GM12878 (cell line): ENCODE data around the gene CYTL1. TPM values are rescaled to one million over a fixed set of nuclear protein-coding genes. Genes with fewer than 3 reads are reported as not detected.

Source experiments
- ATAC-seq: fragments of 200-7000 bp; cut with Tn5 transposase; 3 replicates; pipeline ENCODE4 v1.9.1; 2020; ENCODE audit warnings: mild to moderate bottlenecking, moderate library complexity
- BruUV-seq: library from RNA; stranded (reverse); fragments of 400-500 nt; replicated peaks from 2 replicates; lab custom pipeline; 2021; lab: Mats Ljungman, UMichigan
- CTCF ChIA-PET: fragments of 300-600 bp; sonication (Branson Sonifier 250); formaldehyde crosslinking; extraction: SDS; loops from one replicate; lab custom pipeline; 2021; ENCODE audit warnings: inconsistent platforms; lab: Yijun Ruan, JAX
- POLR2A ChIA-PET: fragments of 350-600 bp; formaldehyde crosslinking; extraction: SDS; loops from one replicate; lab custom pipeline; 2021; ENCODE audit warnings: inconsistent platforms; lab: Charles Lee
- RAD21 ChIA-PET: fragments of 300-600 bp; sonication (Branson Sonifier 250); formaldehyde crosslinking; loops from one replicate; lab custom pipeline; 2023; ENCODE audit warnings: antibody characterized with exemption; ENCODE audit not compliant: unreplicated experiment; lab: Charles Lee
- SMC1A ChIA-PET: fragments of 300-600 bp; sonication (Branson Sonifier 250); formaldehyde crosslinking; loops from one replicate; lab custom pipeline; 2023; ENCODE audit not compliant: unreplicated experiment, uncharacterized antibody; lab: Charles Lee
- DNase-seq: peaks from one replicate; pipeline ENCODE4 v3.0.0-alpha.2; 2011; ENCODE audit warnings: low read depth, low spot score
- FAIRE-seq: peaks from 3 replicates; lab custom pipeline; 2011; peaks lifted over from hg19 to GRCh38; lab: Jason Lieb, UNC
- H2AFZ ChIP-seq: 2 replicates; pipeline ENCODE4 v1.6.0; 2011; ENCODE audit warnings: low read depth, low read length, control low read depth; ENCODE audit not compliant: control insufficient read depth
- H3K27ac ChIP-seq: 2 replicates; pipeline ENCODE4 v1.5.1; 2011; ENCODE audit warnings: control low read depth; ENCODE audit not compliant: control insufficient read depth, insufficient read depth
- H3K27me3 ChIP-seq, 2 experiments: replicated peaks in 1 of 2; 2 replicates each; pipeline versions ENCODE4 v1.6.0 to v1.6.1; 2011; ENCODE audit warnings: low read length in 1 of 2; ENCODE audit not compliant: control insufficient read depth in 2 of 2, insufficient read depth in 2 of 2
- H3K36me3 ChIP-seq, 2 experiments: 2 replicates each; pipeline ENCODE4 v1.5.1; 2011; ENCODE audit warnings: low read length in 1 of 2; ENCODE audit not compliant: control insufficient read depth in 2 of 2, insufficient read depth in 2 of 2
- H3K4me1 ChIP-seq: 2 replicates; pipeline ENCODE4 v1.6.1; 2011; ENCODE audit warnings: mild to moderate bottlenecking, low read length, moderate library complexity, mixed read lengths; ENCODE audit not compliant: control insufficient read depth, insufficient read depth
- H3K4me2 ChIP-seq: 2 replicates; pipeline ENCODE4 v1.6.0; 2011; ENCODE audit warnings: control low read depth; ENCODE audit not compliant: control insufficient read depth, insufficient read depth
- H3K4me3 ChIP-seq: fragments of 200-600 bp; sonication (generic); 2 replicates; pipeline ENCODE4 v1.5.1; 2016
- H3K79me2 ChIP-seq: 2 replicates; pipeline ENCODE4 v1.6.0; 2011; ENCODE audit warnings: low read length; ENCODE audit not compliant: control insufficient read depth, insufficient read depth
- H3K9ac ChIP-seq: 2 replicates; pipeline ENCODE4 v1.8.0; 2011; ENCODE audit warnings: low read length, control low read depth, mixed read lengths; ENCODE audit not compliant: control insufficient read depth, insufficient read depth
- H3K9me3 ChIP-seq: replicated peaks from 3 replicates; pipeline ENCODE4 v1.5.1; 2011; ENCODE audit warnings: mild to moderate bottlenecking, low read length; ENCODE audit not compliant: control insufficient read depth, insufficient read depth
- H4K20me1 ChIP-seq: 2 replicates; pipeline ENCODE4 v1.6.0; 2011; ENCODE audit not compliant: control insufficient read depth, insufficient read depth
- BHLHE40 ChIP-seq, 2 experiments: fragments of 450-650 bp in 1 of 2; IDR thresholded peaks; 2 replicates each; pipeline ENCODE4 v1.6.1; 2011 to 2017; ENCODE audit warnings: low read depth in 2 of 2, borderline replicate concordance in 1 of 2, improper control_type of control experiment in 1 of 2, low read length in 1 of 2, mild to moderate bottlenecking in 1 of 2
- EGR1 ChIP-seq, 2 experiments: IDR thresholded peaks; 1 replicate in 1 of 2; 2 replicates in 1 of 2; pipeline ENCODE4 v1.6.1; 2011 to 2012; ENCODE audit warnings: low read depth in 2 of 2, low read length in 2 of 2, borderline replicate concordance in 1 of 2, mild to moderate bottlenecking in 1 of 2, moderate library complexity in 1 of 2
- RB1 ChIP-seq: fragments of 450-650 bp; formaldehyde crosslinking; IDR thresholded peaks from 2 replicates; pipeline ENCODE4 v1.6.1; 2017; ENCODE audit warnings: mild to moderate bottlenecking, borderline replicate concordance
- SREBF1 ChIP-seq: IDR thresholded peaks from 2 replicates; pipeline ENCODE4 v1.6.1; 2012; ENCODE audit warnings: mild to moderate bottlenecking, low read length
- TCF12 ChIP-seq: IDR thresholded peaks from 2 replicates; pipeline ENCODE4 v1.6.1; 2011; ENCODE audit warnings: low read depth, mild to moderate bottlenecking, low read length
- WGBS: methylation state at CpG from one replicate; pipeline ENCODE4 v1.1.6; 2016; ENCODE audit warnings: low lambda C conversion rate; ENCODE audit not compliant: insufficient replicate concordance, insufficient coverage; ENCODE audit errors: missing lambda C conversion rate; 5-methylcytosine and 5-hydroxymethylcytosine counted together
- in situ Hi-C: fragments of 300-500 bp; cut with MboI; formaldehyde crosslinking; loops from 9 replicates; pipeline ENCODE4 v1.14.3; 2018; ENCODE audit warnings: mixed read lengths
- intact Hi-C: fragments of 100-400 bp; cut with micrococcal nuclease; formaldehyde crosslinking; loops from one replicate; pipeline ENCODE4 v1.14.2; 2022; ENCODE audit not compliant: unreplicated experiment
- polyA plus RNA-seq, 11 experiments: library from polyadenylated mRNA; depleted of rRNA in 4 of 11; unstranded in 6 of 11; stranded (reverse) in 5 of 11; fragments of >200 nt; fragmentation: Nextera tagmentation in 4 of 11; fragmentation: Illumina TruSeq in 1 of 11; extraction: Ambion mirVana in 4 of 11; extraction: Trizol in 1 of 11; gene quantifications; 1 replicate in 1 of 11; 2 replicates in 10 of 11; pipeline versions ENCODE4 v1.2.1 to v1.2.3, GENCODE V29; 2011 to 2016; ENCODE audit warnings: inconsistent platforms in 2 of 11, missing spikeins in 2 of 11, low read depth in 1 of 11
- total RNA-seq, 4 experiments: library from RNA; depleted of rRNA in 3 of 4; stranded (reverse); fragments of >200 nt in 3 of 4; fragmentation: Illumina TruSeq in 1 of 4; extraction: Trizol in 1 of 4; gene quantifications; 2 replicates each; pipeline versions ENCODE4 v1.2.1 to v1.2.3, GENCODE V29; 2013 to 2021
- TF ChIP-seq, protein P1 (sequence below), 3 experiments: IDR thresholded peaks in 2 of 3; conservative IDR thresholded peaks in 1 of 3; 2 replicates each; pipeline ENCODE4 v1.5.1; 2011; ENCODE audit warnings: low read depth in 3 of 3, low read length in 3 of 3, mild to moderate bottlenecking in 3 of 3, control low read depth in 2 of 3, moderate library complexity in 2 of 3, inconsistent platforms in 1 of 3, mixed read lengths in 1 of 3; ENCODE audit not compliant: control insufficient read depth in 2 of 3, insufficient read depth in 1 of 3; ENCODE audit errors: extremely low read depth in 1 of 3
- TF ChIP-seq, protein P2 (sequence below): fragments of 450-650 bp; IDR thresholded peaks from 2 replicates; pipeline ENCODE4 v1.6.1; 2017; ENCODE audit warnings: antibody characterized with exemption, mild to moderate bottlenecking, moderate library complexity

Gene CYTL1
- total and polyA plus RNA-seq, 10 of the 15 experiments (the other 5 are each of a cell fraction or from before 2014, with no cell fraction given) = not detected

DNA sequence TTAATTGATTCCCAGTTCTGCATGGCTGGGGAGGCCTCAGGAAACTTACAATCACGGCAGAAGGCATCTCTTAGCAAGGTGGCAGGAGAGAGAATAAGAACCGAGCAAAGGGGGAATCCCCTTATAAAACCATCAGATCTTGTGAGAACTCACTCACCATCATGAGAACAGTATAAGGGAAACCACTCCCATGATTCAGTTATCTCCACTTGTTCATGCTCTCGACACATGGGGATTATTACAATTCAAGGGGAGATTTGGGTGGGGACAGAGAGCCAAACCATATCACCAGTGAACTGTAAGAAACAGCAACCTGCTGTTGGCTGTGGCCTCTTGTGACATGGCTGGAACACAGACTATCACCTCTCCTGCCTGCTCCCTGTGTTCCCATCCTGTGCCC is 7.1 kb upstream of the CYTL1 start (continued):
- TF ChIP-seq, protein P1, sequence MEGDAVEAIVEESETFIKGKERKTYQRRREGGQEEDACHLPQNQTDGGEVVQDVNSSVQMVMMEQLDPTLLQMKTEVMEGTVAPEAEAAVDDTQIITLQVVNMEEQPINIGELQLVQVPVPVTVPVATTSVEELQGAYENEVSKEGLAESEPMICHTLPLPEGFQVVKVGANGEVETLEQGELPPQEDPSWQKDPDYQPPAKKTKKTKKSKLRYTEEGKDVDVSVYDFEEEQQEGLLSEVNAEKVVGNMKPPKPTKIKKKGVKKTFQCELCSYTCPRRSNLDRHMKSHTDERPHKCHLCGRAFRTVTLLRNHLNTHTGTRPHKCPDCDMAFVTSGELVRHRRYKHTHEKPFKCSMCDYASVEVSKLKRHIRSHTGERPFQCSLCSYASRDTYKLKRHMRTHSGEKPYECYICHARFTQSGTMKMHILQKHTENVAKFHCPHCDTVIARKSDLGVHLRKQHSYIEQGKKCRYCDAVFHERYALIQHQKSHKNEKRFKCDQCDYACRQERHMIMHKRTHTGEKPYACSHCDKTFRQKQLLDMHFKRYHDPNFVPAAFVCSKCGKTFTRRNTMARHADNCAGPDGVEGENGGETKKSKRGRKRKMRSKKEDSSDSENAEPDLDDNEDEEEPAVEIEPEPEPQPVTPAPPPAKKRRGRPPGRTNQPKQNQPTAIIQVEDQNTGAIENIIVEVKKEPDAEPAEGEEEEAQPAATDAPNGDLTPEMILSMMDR (IDR thresholded peaks at IDR 0.05 in 2 of 3, conservative IDR thresholded peaks at IDR 0.05 in 1 of 3; ENCODE audit: control insufficient read depth in 2 of 3, extremely low read depth in 1 of 3, insufficient read depth in 1 of 3, low read depth in 3 of 3, low read length in 3 of 3) = no peak

DNA sequence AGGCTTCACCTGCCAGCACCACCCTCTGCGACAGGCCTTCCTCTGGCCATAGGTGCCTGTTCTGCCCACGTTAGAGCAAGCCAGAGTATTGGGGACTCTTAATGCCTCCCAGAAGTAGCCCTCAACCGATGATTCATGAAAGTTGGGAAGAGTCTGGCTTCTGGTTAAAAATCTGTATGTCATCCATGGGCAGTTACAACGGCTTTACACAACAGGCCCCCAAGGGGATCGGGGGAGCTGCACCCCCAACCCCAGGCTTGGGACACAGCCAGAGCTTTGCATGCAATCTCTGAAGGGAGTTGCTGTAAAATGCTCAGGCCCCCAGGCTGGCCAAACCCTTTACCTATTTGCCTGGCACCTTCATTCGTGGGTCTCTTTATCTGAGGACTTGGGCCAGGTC is 5.4 kb upstream of the CYTL1 start:
- RAD21 ChIA-PET = no interaction called here
- intact Hi-C loops (no loop called here), in situ Hi-C loops (no loop called here)
- BruUV-seq = no TSS peak
- no peak overlapping the region for H3K9ac ChIP-seq
- H3K79me2 ChIP-seq = no peaks in the 10 kb centered on the region
- POLR2A ChIA-PET = no interaction called here
- SMC1A ChIA-PET = no interaction called here
- ATAC-seq (no peak), FAIRE-seq (no peak), DNase-seq (no peak)
- WGBS = 1% methylated on average over 6 of the region's 6 CpGs
- CTCF ChIA-PET = interaction anchor here (0.6 kb wide), 1 partner anchor 81 kb away, joined by 4 read pairs; no protein-coding TSS in a partner anchor
- TF ChIP-seq SREBF1 = no peak
- no peak overlapping the region for H2AFZ ChIP-seq
- no peak overlapping the region for H3K27ac ChIP-seq
- no peak overlapping the region for H3K4me2 ChIP-seq
- no peaks in the 10 kb centered on the region for H3K36me3 ChIP-seq
- no peaks in the 10 kb centered on the region for H4K20me1 ChIP-seq
- H3K4me3 ChIP-seq = no peak overlapping the region
- H3K27me3 ChIP-seq = peaks cover 0 to 2% of the 10 kb centered on the region in 2 experiments; a peak in 1 of 4 replicates
- no peaks in the 10 kb centered on the region for H3K9me3 ChIP-seq
- H3K4me1 ChIP-seq = no peaks in the 10 kb centered on the region

DNA sequence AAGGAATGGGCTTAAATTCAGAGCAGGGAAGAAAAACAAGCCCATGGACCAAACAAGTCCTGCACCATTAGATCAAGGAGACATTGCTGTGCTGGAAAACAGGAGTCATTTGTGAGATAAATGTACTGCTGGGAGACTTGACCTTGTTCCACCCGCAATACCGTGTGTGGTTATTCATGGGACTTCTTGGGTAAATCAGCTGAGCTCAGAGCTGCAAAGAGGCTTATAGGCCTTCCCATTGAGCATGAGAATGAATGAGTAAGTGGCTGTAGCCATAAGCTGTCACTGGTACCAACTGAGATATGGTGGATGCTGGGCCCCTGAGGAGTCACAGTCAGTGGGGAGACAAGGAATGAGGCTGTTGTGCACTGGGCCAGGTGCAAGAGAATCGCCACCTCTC is 2.3 kb upstream of the CYTL1 start:
- Histone ChIP-seq H3K4me3 (no peak overlapping the region), H3K27ac (no peak overlapping the region), H3K4me1 (no peaks in the 10 kb centered on the region), H3K9ac (no peak overlapping the region), H3K9me3 (no peaks in the 10 kb centered on the region), H3K27me3 (peaks cover 0 to 6% of the 10 kb centered on the region in 2 experiments; a peak in 1 of 4 replicates), H3K79me2 (no peaks in the 10 kb centered on the region), H4K20me1 (no peaks in the 10 kb centered on the region), H3K4me2 (no peak overlapping the region), H2AFZ (no peak overlapping the region), H3K36me3 (no peaks in the 10 kb centered on the region)
- RAD21 ChIA-PET = no interaction called here
- DNase-seq (no peak), FAIRE-seq (no peak), ATAC-seq (no peak)
- intact Hi-C loops (no loop called here), in situ Hi-C loops (no loop called here)
- 53% methylated on average over 3 of the region's 3 CpGs for whole genome bisulfite sequencing
- SMC1A ChIA-PET = no interaction called here
- POLR2A ChIA-PET = no interaction called here
- CTCF ChIA-PET = no interaction called here
- no TSS peak for BruUV-seq
- TF ChIP-seq RB1 (no peak), BHLHE40 (IDR thresholded peaks at IDR 0.05; ENCODE audit: borderline replicate concordance in 1 of 2, low read depth in 2 of 2, low read length in 1 of 2) (no peak), TCF12 (no peak), EGR1 (IDR thresholded peaks at IDR 0.05; ENCODE audit: borderline replicate concordance in 1 of 2, low read depth in 2 of 2, low read length in 2 of 2) (no peak)
- TF ChIP-seq, protein P1 (IDR thresholded peaks at IDR 0.05 in 2 of 3, conservative IDR thresholded peaks at IDR 0.05 in 1 of 3; ENCODE audit: control insufficient read depth in 2 of 3, extremely low read depth in 1 of 3, insufficient read depth in 1 of 3, low read depth in 3 of 3, low read length in 3 of 3) = no peak
- TF ChIP-seq, protein P2, sequence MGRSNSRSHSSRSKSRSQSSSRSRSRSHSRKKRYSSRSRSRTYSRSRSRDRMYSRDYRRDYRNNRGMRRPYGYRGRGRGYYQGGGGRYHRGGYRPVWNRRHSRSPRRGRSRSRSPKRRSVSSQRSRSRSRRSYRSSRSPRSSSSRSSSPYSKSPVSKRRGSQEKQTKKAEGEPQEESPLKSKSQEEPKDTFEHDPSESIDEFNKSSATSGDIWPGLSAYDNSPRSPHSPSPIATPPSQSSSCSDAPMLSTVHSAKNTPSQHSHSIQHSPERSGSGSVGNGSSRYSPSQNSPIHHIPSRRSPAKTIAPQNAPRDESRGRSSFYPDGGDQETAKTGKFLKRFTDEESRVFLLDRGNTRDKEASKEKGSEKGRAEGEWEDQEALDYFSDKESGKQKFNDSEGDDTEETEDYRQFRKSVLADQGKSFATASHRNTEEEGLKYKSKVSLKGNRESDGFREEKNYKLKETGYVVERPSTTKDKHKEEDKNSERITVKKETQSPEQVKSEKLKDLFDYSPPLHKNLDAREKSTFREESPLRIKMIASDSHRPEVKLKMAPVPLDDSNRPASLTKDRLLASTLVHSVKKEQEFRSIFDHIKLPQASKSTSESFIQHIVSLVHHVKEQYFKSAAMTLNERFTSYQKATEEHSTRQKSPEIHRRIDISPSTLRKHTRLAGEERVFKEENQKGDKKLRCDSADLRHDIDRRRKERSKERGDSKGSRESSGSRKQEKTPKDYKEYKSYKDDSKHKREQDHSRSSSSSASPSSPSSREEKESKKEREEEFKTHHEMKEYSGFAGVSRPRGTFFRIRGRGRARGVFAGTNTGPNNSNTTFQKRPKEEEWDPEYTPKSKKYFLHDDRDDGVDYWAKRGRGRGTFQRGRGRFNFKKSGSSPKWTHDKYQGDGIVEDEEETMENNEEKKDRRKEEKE = no peak
